Activated CD8-positive, alpha-beta T cell treated with anti-CD3 and anti-CD28 coated beads for 36 hours (primary cell): ENCODE measurements around the gene F13B. TPM values are rescaled to one million over a fixed set of nuclear protein-coding genes. Genes with fewer than 3 reads are reported as not detected.

Experiments
- ATAC-seq: fragments of 200-7000 bp; cut with Tn5 transposase; one replicate; pipeline ENCODE4 v1.10.0; 2021; ENCODE audit warnings: mild to moderate bottlenecking, moderate library complexity
- CTCF ChIA-PET: fragments of 350-600 bp; sonication (Branson Sonifier 250); formaldehyde crosslinking; loops from one replicate; lab custom pipeline; 2021; ENCODE audit warnings: antibody characterized with exemption; lab: Charles Lee
- POLR2A ChIA-PET: fragments of 350-600 bp; sonication (Branson Sonifier 250); formaldehyde crosslinking; loops from one replicate; lab custom pipeline; 2021; ENCODE audit warnings: antibody characterized with exemption; lab: Charles Lee
- DNase-seq: peaks from one replicate; pipeline ENCODE4 v3.0.0-alpha.2; 2020
- H3K27ac Mint-ChIP-seq: one replicate; pipeline ENCODE4 v1.8.0; 2021; ENCODE audit warnings: mild to moderate bottlenecking, mixed read lengths
- H3K27me3 Mint-ChIP-seq: one replicate; pipeline ENCODE4 v1.8.0; 2021; ENCODE audit warnings: mixed read lengths
- H3K36me3 Mint-ChIP-seq: one replicate; pipeline ENCODE4 v1.8.0; 2021; ENCODE audit warnings: low read depth, mixed read lengths
- H3K4me1 Mint-ChIP-seq: one replicate; pipeline ENCODE4 v1.8.0; 2021; ENCODE audit warnings: low read depth, mixed read lengths
- H3K4me3 Mint-ChIP-seq: one replicate; pipeline ENCODE4 v1.8.0; 2021; ENCODE audit warnings: mild to moderate bottlenecking, moderate library complexity, mixed read lengths
- H3K9me3 Mint-ChIP-seq: one replicate; pipeline ENCODE4 v1.8.0; 2021; ENCODE audit warnings: mixed read lengths
- CTCF ChIP-seq: fragments of 200-600 bp; IDR thresholded peaks from one replicate; pipeline ENCODE4 v1.8.0; 2022; ENCODE audit warnings: antibody characterized with exemption, mild to moderate bottlenecking
- intact Hi-C: fragments of 100-400 bp; cut with micrococcal nuclease; formaldehyde crosslinking; loops from one replicate; pipeline ENCODE4 v1.10.0; 2022
- total RNA-seq, 2 experiments: library from RNA; stranded (reverse); gene quantifications; one replicate each; pipeline ENCODE4 v1.2.3, GENCODE V29; 2021

The F13B gene
- total RNA-seq, 2 experiments from 2014 or later: not detected

DNA sequence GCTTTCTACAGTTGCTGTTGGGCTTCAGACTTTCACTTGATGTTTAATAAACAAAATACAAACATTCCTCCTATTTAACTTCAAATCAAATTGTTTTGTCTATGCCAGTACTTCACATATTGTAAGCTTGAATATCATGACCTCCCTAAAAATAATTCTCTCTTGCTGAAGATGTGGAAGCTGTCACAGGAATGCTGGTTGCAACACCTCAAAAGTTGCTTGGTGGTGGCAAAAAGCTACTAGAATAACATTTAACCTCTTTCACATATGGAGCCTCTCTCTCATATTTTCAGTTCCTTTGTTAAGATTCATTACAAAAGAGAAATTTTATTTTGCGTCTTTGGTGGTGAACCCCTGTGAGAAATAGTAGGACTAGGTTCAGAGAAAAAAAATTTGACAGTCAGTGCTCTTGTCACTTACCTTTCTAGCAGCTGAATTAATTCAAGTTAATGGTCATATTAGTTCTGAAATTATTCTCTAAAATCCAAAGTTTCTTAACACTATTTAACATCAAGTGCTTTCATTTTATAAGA is 25.5 kb upstream of the F13B start:
- Mint-ChIP-seq H3K9me3 (no peaks in the 10 kb centered on the region), H3K27me3 (no peaks in the 10 kb centered on the region), H3K27ac (no peak overlapping the region), H3K36me3 (peaks cover 27% of the 10 kb centered on the region), H3K4me3 (no peak overlapping the region), H3K4me1 (no peaks in the 10 kb centered on the region)
- DNase-seq: no peak
- no peak for ATAC-seq
- TF ChIP-seq CTCF: no peak
- POLR2A ChIA-PET: no interaction called here
- CTCF ChIA-PET: no interaction called here
- intact Hi-C loops: no loop called here

DNA sequence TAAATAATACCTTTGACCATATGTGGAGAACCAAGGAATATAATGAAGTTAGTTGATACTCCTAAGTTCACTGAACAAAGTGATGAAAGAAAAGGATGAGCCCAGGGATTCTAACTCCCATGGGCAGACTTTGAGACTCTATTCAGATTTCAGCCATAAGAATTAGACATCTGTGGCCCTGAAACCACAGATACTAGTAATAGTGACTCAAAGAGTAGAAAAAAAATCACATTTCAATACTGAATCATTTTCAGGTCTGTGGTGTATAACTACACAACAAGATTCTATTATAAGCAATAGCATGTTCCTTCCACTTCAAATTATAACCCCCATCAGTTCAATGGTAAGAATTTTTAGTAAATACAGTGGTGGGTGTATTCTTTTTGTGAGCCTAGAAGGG is 16.4 kb upstream of the F13B start:
- CTCF ChIA-PET: no interaction called here
- intact Hi-C loops: no loop called here

DNA sequence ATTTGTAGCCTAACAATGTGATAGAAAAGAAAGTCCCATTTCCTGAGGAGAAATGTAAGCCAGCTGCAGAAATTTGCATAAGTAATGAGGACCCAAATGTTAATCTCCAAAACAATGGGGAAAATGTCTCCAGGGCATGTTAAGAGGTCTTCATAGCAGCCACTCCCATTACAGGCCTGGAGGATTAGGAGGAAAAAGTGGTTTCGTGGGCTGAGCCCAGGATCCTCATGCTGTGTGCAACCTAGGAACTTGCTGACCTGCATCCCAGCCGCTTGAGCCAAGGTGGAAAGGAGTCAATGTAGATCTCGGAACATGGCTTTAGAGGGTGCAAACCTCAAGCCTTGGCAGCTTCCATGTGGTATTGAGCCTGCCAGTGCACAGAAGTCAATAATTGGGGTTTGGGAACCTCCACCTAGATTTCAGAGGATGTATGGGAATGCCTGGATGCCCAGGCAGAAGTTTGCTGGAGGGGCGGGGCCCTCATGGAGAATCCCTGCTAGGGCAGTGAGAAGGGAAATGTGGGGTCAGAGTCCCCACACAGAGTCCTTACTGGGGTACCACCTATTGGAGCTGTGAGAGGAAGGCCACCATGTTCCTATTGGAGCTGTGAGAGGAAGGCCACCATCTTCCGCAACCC is 14.2 kb upstream of the F13B start:
- no peak for TF ChIP-seq CTCF
- ATAC-seq: no peak
- CTCF ChIA-PET: no interaction called here
- no peak for DNase-seq
- peaks cover 44% of the 10 kb centered on the region for H3K36me3 Mint-ChIP-seq
- no peaks in the 10 kb centered on the region for H3K4me1 Mint-ChIP-seq
- no peak overlapping the region for H3K4me3 Mint-ChIP-seq
- POLR2A ChIA-PET: interaction anchor here (1.1 kb wide), 1 partner anchor 15 kb away, joined by 3 read pairs; no protein-coding TSS in a partner anchor
- no peak overlapping the region for H3K27ac Mint-ChIP-seq
- intact Hi-C loops: no loop called here
- H3K9me3 Mint-ChIP-seq: peaks cover 11% of the 10 kb centered on the region
- H3K27me3 Mint-ChIP-seq: no peaks in the 10 kb centered on the region

More for the DNA sequence above, 16.4 kb upstream of the F13B start:
- Mint-ChIP-seq H3K4me3 (no peak overlapping the region), H3K27me3 (no peaks in the 10 kb centered on the region), H3K4me1 (no peaks in the 10 kb centered on the region), H3K27ac (no peak overlapping the region), H3K9me3 (peaks cover 11% of the 10 kb centered on the region), H3K36me3 (peaks cover 52% of the 10 kb centered on the region)
- ATAC-seq: no peak
- no peak for TF ChIP-seq CTCF
- DNase-seq: no peak
- POLR2A ChIA-PET: no interaction called here

GRCh38 chr1:197080323-197080722 is 13.3 kb upstream of the F13B start:
- no peak for ATAC-seq
- intact Hi-C loops: no loop called here
- no peak for TF ChIP-seq CTCF
- POLR2A ChIA-PET: no interaction called here
- Mint-ChIP-seq H3K36me3 (peaks cover 39% of the 10 kb centered on the region), H3K27me3 (no peaks in the 10 kb centered on the region), H3K4me1 (no peaks in the 10 kb centered on the region), H3K4me3 (no peak overlapping the region), H3K9me3 (peaks cover 11% of the 10 kb centered on the region), H3K27ac (no peak overlapping the region)
- DNase-seq: no peak
- CTCF ChIA-PET: no interaction called here

- Mint-ChIP-seq H3K36me3 (peaks cover 7% of the 10 kb centered on the region), H3K9me3 (peaks cover 6% of the 10 kb centered on the region), H3K4me1 (no peaks in the 10 kb centered on the region), H3K27ac (no peak overlapping the region), H3K4me3 (no peak overlapping the region), H3K27me3 (no peaks in the 10 kb centered on the region)
- no peak for TF ChIP-seq CTCF
- ChIA-PET CTCF (no interaction called here), POLR2A (no interaction called here)
- DNase-seq (no peak), ATAC-seq (no peak)
- intact Hi-C loops: no loop called here
These were observed 9.5 kb upstream of the F13B start for GRCh38 chr1:197076585-197076984.
